ENCODE measurements around the gene GTF2E1.

The GTF2E1 gene

GRCh38 chr3:120816728-120817127 is 74.2 kb downstream of the GTF2E1 start:
- no peaks in the 10 kb centered on the region for H3K9me3 ChIP-seq (ENCODE audit: control insufficient read depth, insufficient read depth, low read length)
- no peaks in the 10 kb centered on the region for H3K36me3 ChIP-seq (ENCODE audit: control insufficient read depth, low read length)
- no peak for TF ChIP-seq EZH2phosphoT487 (IDR thresholded peaks at IDR 0.05; ENCODE audit: borderline replicate concordance, low read length)
- TF ChIP-seq CTCF (IDR thresholded peaks at IDR 0.05; ENCODE audit: low read depth, low read length, poor library complexity, severe bottlenecking): no peak
- no peaks in the 10 kb centered on the region for H3F3A ChIP-seq (ENCODE audit: control insufficient read depth, insufficient read depth)
- no peak overlapping the region for H3K4me2 ChIP-seq (ENCODE audit: low read length)
- no peaks in the 10 kb centered on the region for H3K9me2 ChIP-seq (replicated peaks; ENCODE audit: control insufficient read depth, low read length)
- H3K27me3 ChIP-seq (ENCODE audit: control insufficient read depth, low read length): no peaks in the 10 kb centered on the region
- no peaks in the 10 kb centered on the region for H3K79me2 ChIP-seq (ENCODE audit: control insufficient read depth, low read length)
- H4K20me1 ChIP-seq (ENCODE audit: control insufficient read depth, insufficient read depth, low read depth, low read length): no peaks in the 10 kb centered on the region
- H3K27ac ChIP-seq (ENCODE audit: low read depth, low read length): no peak overlapping the region
- H3K4me1 ChIP-seq (ENCODE audit: control insufficient read depth, low read length): no peaks in the 10 kb centered on the region
- no peak overlapping the region for H3K4me3 ChIP-seq (ENCODE audit: low read length)

- Histone ChIP-seq H3F3A (ENCODE audit: control insufficient read depth, insufficient read depth) (no peaks in the 10 kb centered on the region), H3K9me3 (ENCODE audit: control insufficient read depth, insufficient read depth, low read length) (no peaks in the 10 kb centered on the region), H3K27ac (ENCODE audit: low read depth, low read length) (no peak overlapping the region), H3K36me3 (ENCODE audit: control insufficient read depth, low read length) (no peaks in the 10 kb centered on the region), H3K4me3 (ENCODE audit: low read length) (no peak overlapping the region), H4K20me1 (ENCODE audit: control insufficient read depth, insufficient read depth, low read depth, low read length) (no peaks in the 10 kb centered on the region), H3K79me2 (ENCODE audit: control insufficient read depth, low read length) (no peaks in the 10 kb centered on the region), H3K27me3 (ENCODE audit: control insufficient read depth, low read length) (no peaks in the 10 kb centered on the region), H3K4me2 (ENCODE audit: low read length) (no peak overlapping the region), H3K9me2 (replicated peaks; ENCODE audit: control insufficient read depth, low read length) (no peaks in the 10 kb centered on the region), H3K4me1 (ENCODE audit: control insufficient read depth, low read length) (no peaks in the 10 kb centered on the region)
- TF ChIP-seq EZH2phosphoT487 (IDR thresholded peaks at IDR 0.05; ENCODE audit: borderline replicate concordance, low read length) (no peak), CTCF (IDR thresholded peaks at IDR 0.05; ENCODE audit: low read depth, low read length, poor library complexity, severe bottlenecking) (no peak)
Measured at GRCh38 chr3:120820748-120821147, 78.2 kb downstream of the GTF2E1 start.

GRCh38 chr3:120821426-120821825 is 78.9 kb downstream of the GTF2E1 start:
- Histone ChIP-seq H3K27ac (ENCODE audit: low read depth, low read length) (no peak overlapping the region), H3K79me2 (ENCODE audit: control insufficient read depth, low read length) (no peaks in the 10 kb centered on the region), H3K4me2 (ENCODE audit: low read length) (no peak overlapping the region), H3K9me2 (replicated peaks; ENCODE audit: control insufficient read depth, low read length) (no peaks in the 10 kb centered on the region), H3K36me3 (ENCODE audit: control insufficient read depth, low read length) (no peaks in the 10 kb centered on the region), H4K20me1 (ENCODE audit: control insufficient read depth, insufficient read depth, low read depth, low read length) (no peaks in the 10 kb centered on the region), H3K27me3 (ENCODE audit: control insufficient read depth, low read length) (no peaks in the 10 kb centered on the region), H3K4me3 (ENCODE audit: low read length) (no peak overlapping the region), H3K4me1 (ENCODE audit: control insufficient read depth, low read length) (no peaks in the 10 kb centered on the region), H3F3A (ENCODE audit: control insufficient read depth, insufficient read depth) (no peaks in the 10 kb centered on the region), H3K9me3 (ENCODE audit: control insufficient read depth, insufficient read depth, low read length) (no peaks in the 10 kb centered on the region)
- TF ChIP-seq CTCF (IDR thresholded peaks at IDR 0.05; ENCODE audit: low read depth, low read length, poor library complexity, severe bottlenecking): no peak

GRCh38 chr3:120823156-120823555 is 80.6 kb downstream of the GTF2E1 start:
- Histone ChIP-seq H3K9me2 (replicated peaks; ENCODE audit: control insufficient read depth, low read length) (no peaks in the 10 kb centered on the region), H3K9me3 (ENCODE audit: control insufficient read depth, insufficient read depth, low read length) (no peaks in the 10 kb centered on the region), H3K27me3 (ENCODE audit: control insufficient read depth, low read length) (no peaks in the 10 kb centered on the region), H3K36me3 (ENCODE audit: control insufficient read depth, low read length) (no peaks in the 10 kb centered on the region), H3F3A (ENCODE audit: control insufficient read depth, insufficient read depth) (no peaks in the 10 kb centered on the region), H3K79me2 (ENCODE audit: control insufficient read depth, low read length) (no peaks in the 10 kb centered on the region), H3K4me1 (ENCODE audit: control insufficient read depth, low read length) (no peaks in the 10 kb centered on the region), H3K4me3 (ENCODE audit: low read length) (no peak overlapping the region), H3K4me2 (ENCODE audit: low read length) (no peak overlapping the region), H4K20me1 (ENCODE audit: control insufficient read depth, insufficient read depth, low read depth, low read length) (no peaks in the 10 kb centered on the region), H3K27ac (ENCODE audit: low read depth, low read length) (no peak overlapping the region)
- no peak for TF ChIP-seq EZH2phosphoT487 (IDR thresholded peaks at IDR 0.05; ENCODE audit: borderline replicate concordance, low read length)
- TF ChIP-seq CTCF (IDR thresholded peaks at IDR 0.05; ENCODE audit: low read depth, low read length, poor library complexity, severe bottlenecking): no peak
